Measurements from ENCODE around the gene DCLRE1A. TPM values are rescaled to one million over a fixed set of nuclear protein-coding genes. Genes with fewer than 3 reads are reported as not detected.

DCLRE1A gene
- total RNA-seq, 1 experiment from 2014 or later: 13.5 TPM

DNA sequence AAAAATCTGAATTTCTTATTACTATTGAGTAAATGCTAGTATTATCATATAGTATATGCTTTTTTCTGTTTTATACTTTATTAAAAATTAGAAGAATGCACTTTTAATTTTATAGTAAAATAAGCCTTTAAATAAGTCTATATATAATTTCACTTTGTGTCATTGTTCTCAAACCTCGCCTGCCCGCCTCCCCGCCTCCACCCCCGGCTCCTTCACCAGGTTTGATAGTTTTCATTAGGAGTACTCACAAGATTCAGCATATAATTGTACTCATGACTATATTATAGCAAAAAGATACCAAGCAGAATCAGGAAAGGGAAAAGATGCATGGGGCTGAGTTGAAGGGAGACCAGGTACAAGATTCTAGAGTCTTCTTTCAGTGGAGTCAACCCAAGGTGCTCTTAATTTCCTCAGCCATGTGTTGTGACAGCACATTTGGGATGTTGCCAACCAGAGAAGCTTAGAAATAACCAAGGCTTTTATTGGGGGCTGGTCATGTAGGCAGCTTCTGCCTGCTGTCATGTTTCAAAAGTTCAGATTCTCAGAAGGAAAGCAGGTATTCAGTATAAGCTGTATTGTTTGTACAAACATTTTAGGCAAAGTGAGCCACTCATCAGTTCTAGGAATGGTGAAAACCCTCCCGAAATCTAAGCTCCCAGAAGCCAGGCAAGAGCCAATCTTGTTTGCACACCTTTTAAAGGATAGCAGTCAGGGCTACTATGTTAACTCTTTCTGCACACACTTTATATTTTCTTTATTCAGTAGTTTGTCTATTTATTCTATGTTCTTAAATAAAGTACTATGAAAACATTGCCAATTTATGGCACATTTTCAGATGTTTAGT, 12.9 kb upstream of the DCLRE1A start:
- intact Hi-C loops (cut with micrococcal nuclease; ENCODE audit: unreplicated experiment): no loop called here
- POLR2A ChIA-PET: no interaction called here
- CTCF ChIA-PET: no interaction called here
- no peaks in the 10 kb centered on the region for H3K36me3 ChIP-seq (ENCODE audit: control insufficient read depth, insufficient read depth, low read length)
- Mint-ChIP-seq H3K27ac (ENCODE audit: unreplicated experiment) (no peak overlapping the region), H3K36me3 (ENCODE audit: insufficient read depth, unreplicated experiment) (peaks cover 28% of the 10 kb centered on the region), H3K27me3 (ENCODE audit: insufficient read depth, unreplicated experiment) (no peaks in the 10 kb centered on the region), H3K4me3 (ENCODE audit: unreplicated experiment) (no peak overlapping the region), H3K4me1 (ENCODE audit: low read depth, unreplicated experiment) (no peaks in the 10 kb centered on the region), H3K9me3 (ENCODE audit: unreplicated experiment) (peaks cover 3% of the 10 kb centered on the region)
- no peaks in the 10 kb centered on the region; the same call in 1 of the 2 replicates for H3K9me3 ChIP-seq
- no peak overlapping the region for H3K4me3 ChIP-seq (ENCODE audit: low read depth, low read length)
- H3K4me1 ChIP-seq: no peaks in the 10 kb centered on the region
- no peaks in the 10 kb centered on the region for H3K27me3 ChIP-seq (replicated peaks; ENCODE audit: control insufficient read depth, insufficient read depth, low read length)
- no TSS peak for BruUV-seq (replicated peaks)
- TF ChIP-seq, protein P1, sequence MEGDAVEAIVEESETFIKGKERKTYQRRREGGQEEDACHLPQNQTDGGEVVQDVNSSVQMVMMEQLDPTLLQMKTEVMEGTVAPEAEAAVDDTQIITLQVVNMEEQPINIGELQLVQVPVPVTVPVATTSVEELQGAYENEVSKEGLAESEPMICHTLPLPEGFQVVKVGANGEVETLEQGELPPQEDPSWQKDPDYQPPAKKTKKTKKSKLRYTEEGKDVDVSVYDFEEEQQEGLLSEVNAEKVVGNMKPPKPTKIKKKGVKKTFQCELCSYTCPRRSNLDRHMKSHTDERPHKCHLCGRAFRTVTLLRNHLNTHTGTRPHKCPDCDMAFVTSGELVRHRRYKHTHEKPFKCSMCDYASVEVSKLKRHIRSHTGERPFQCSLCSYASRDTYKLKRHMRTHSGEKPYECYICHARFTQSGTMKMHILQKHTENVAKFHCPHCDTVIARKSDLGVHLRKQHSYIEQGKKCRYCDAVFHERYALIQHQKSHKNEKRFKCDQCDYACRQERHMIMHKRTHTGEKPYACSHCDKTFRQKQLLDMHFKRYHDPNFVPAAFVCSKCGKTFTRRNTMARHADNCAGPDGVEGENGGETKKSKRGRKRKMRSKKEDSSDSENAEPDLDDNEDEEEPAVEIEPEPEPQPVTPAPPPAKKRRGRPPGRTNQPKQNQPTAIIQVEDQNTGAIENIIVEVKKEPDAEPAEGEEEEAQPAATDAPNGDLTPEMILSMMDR (IDR thresholded peaks at IDR 0.05; ENCODE audit: insufficient read depth in 1 of 2, low read depth in 1 of 2, low read length in 1 of 2, severe bottlenecking in 1 of 2, unreplicated experiment in 1 of 2): no peak
- no peak for DNase-seq

DNA sequence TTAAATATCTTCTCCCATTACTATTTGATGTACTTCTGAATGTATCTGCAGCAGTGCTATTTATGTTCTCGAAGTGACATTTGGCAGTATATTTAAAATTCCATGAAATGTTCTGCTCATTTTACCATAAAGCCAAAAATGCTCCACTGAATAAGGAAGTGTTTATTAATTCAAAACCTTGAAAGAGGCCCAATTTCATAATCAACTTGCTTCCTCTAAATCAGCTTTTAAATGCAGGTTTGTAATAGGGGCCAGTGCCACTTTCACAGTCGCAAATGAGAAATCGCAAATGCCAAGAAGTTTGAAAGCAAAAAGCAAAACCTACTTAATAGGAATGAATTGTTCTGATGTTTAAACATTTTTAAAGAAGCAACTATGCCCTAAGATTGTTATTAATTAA, 12.0 kb upstream of the DCLRE1A start:
- Mint-ChIP-seq H3K27me3 (ENCODE audit: insufficient read depth, unreplicated experiment) (no peaks in the 10 kb centered on the region), H3K4me3 (ENCODE audit: unreplicated experiment) (no peak overlapping the region), H3K27ac (ENCODE audit: unreplicated experiment) (no peak overlapping the region), H3K36me3 (ENCODE audit: insufficient read depth, unreplicated experiment) (peaks cover 35% of the 10 kb centered on the region), H3K4me1 (ENCODE audit: low read depth, unreplicated experiment) (no peaks in the 10 kb centered on the region), H3K9me3 (ENCODE audit: unreplicated experiment) (no peaks in the 10 kb centered on the region)
- ChIA-PET CTCF (no interaction called here), POLR2A (no interaction called here)
- intact Hi-C loops (cut with micrococcal nuclease; ENCODE audit: unreplicated experiment): no loop called here
- TF ChIP-seq, protein P1 (IDR thresholded peaks at IDR 0.05; ENCODE audit: insufficient read depth in 1 of 2, low read depth in 1 of 2, low read length in 1 of 2, severe bottlenecking in 1 of 2, unreplicated experiment in 1 of 2): no peak
- no TSS peak for BruUV-seq (replicated peaks)
- no peaks in the 10 kb centered on the region for H3K4me1 ChIP-seq
- DNase-seq: no peak
- H3K9me3 ChIP-seq: no peaks in the 10 kb centered on the region; the same call in 1 of the 2 replicates
- no peaks in the 10 kb centered on the region for H3K27me3 ChIP-seq (replicated peaks; ENCODE audit: control insufficient read depth, insufficient read depth, low read length)
- no peaks in the 10 kb centered on the region for H3K36me3 ChIP-seq (ENCODE audit: control insufficient read depth, insufficient read depth, low read length)
- no peak overlapping the region for H3K4me3 ChIP-seq (ENCODE audit: low read depth, low read length)

DNA sequence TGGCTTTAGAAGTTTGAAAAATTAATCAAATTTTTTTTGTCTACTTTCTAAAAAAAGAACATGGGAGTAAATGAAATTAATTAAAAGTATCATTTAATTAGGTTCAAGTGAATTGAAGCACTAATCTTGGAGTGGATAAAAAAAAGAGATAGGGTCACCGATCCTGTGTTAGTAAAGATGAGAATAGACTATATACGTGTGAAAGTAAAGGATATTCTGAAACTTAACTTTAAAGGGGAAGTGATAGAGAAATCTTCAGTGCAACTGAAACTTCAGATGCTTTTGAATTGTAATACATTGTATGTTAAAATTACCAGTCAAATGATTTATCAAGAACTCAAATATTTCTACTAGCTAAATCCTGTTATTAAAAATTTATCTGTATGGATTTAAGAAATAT, 5.4 kb upstream of the DCLRE1A start:
- Mint-ChIP-seq H3K9me3 (ENCODE audit: unreplicated experiment) (no peaks in the 10 kb centered on the region), H3K27ac (ENCODE audit: unreplicated experiment) (no peak overlapping the region), H3K4me3 (ENCODE audit: unreplicated experiment) (no peak overlapping the region), H3K36me3 (ENCODE audit: insufficient read depth, unreplicated experiment) (peaks cover 44% of the 10 kb centered on the region), H3K4me1 (ENCODE audit: low read depth, unreplicated experiment) (no peaks in the 10 kb centered on the region), H3K27me3 (ENCODE audit: insufficient read depth, unreplicated experiment) (no peaks in the 10 kb centered on the region)
- no peaks in the 10 kb centered on the region for H3K36me3 ChIP-seq (ENCODE audit: control insufficient read depth, insufficient read depth, low read length)
- H3K27me3 ChIP-seq (replicated peaks; ENCODE audit: control insufficient read depth, insufficient read depth, low read length): no peaks in the 10 kb centered on the region
- peaks cover 8% of the 10 kb centered on the region; the same call in 1 of the 2 replicates for H3K4me1 ChIP-seq
- no peak for DNase-seq
- ChIA-PET POLR2A (no interaction called here), CTCF (no interaction called here)
- BruUV-seq (replicated peaks): no TSS peak
- TF ChIP-seq, protein P1 (IDR thresholded peaks at IDR 0.05; ENCODE audit: insufficient read depth in 1 of 2, low read depth in 1 of 2, low read length in 1 of 2, severe bottlenecking in 1 of 2, unreplicated experiment in 1 of 2): no peak
- H3K4me3 ChIP-seq (ENCODE audit: low read depth, low read length): no peak overlapping the region
- H3K9me3 ChIP-seq: no peaks in the 10 kb centered on the region
- intact Hi-C loops (cut with micrococcal nuclease; ENCODE audit: unreplicated experiment): no loop called here
